SK-N-SH (cell line): ENCODE data around the gene HAUS7. TPM values are rescaled to one million over a fixed set of nuclear protein-coding genes. Genes with fewer than 3 reads are reported as not detected.

Experiments
- CTCF ChIA-PET: fragments of 300-600, 350-600 bp; formaldehyde crosslinking; extraction: SDS; loops from one replicate; lab custom pipeline; 2021; lab: Yijun Ruan, JAX
- POLR2A ChIA-PET: fragments of 350-600 bp; sonication (Branson Sonifier 250); formaldehyde crosslinking; extraction: SDS; loops from one replicate; lab custom pipeline; 2020; ENCODE audit warnings: antibody characterized with exemption, inconsistent platforms; lab: Yijun Ruan, JAX
- DNase-seq: peaks from one replicate; pipeline ENCODE4 v3.0.0; 2012
- H2AFZ ChIP-seq: fragments of 200-600 bp; sonication (generic); 2 replicates; pipeline ENCODE4 v1.8.1; 2016; ENCODE audit warnings: antibody characterized with exemption, mild to moderate bottlenecking, low read depth
- H3F3A ChIP-seq: fragments of 200-600 bp; sonication (generic); replicated peaks from 2 replicates; pipeline ENCODE3; 2016; ENCODE audit warnings: antibody characterized with exemption, mild to moderate bottlenecking; ENCODE audit not compliant: insufficient read depth
- H3K27ac ChIP-seq, 2 experiments: fragments of 200-500 bp in 1 of 2; fragments of 200-600 bp in 1 of 2; sonication (Bioruptor generic) in 1 of 2; sonication (generic), shearing (Covaris generic) in 1 of 2; 2 replicates each; pipeline versions ENCODE4 v1.5.1 to v1.6.1; 2014 to 2016; ENCODE audit warnings: low read depth in 2 of 2, inconsistent platforms in 1 of 2, low read length in 1 of 2, mild to moderate bottlenecking in 1 of 2, mixed read lengths in 1 of 2
- H3K27me3 ChIP-seq: fragments of 200-600 bp; sonication (generic), shearing (Covaris generic); 2 replicates; pipeline ENCODE4 v1.6.1; 2016; ENCODE audit warnings: mixed run types; ENCODE audit not compliant: insufficient read depth
- H3K36me3 ChIP-seq, 2 experiments: fragments of 200-500 bp in 1 of 2; fragments of 200-600 bp in 1 of 2; sonication (Bioruptor generic) in 1 of 2; sonication (generic) in 1 of 2; replicated peaks in 1 of 2; 2 replicates each; pipeline versions ENCODE3 to v1.5.1; 2014 to 2016; ENCODE audit warnings: low read length in 1 of 2, mild to moderate bottlenecking in 1 of 2; ENCODE audit not compliant: insufficient read depth in 2 of 2, control insufficient read depth in 1 of 2
- H3K4me1 ChIP-seq, 2 experiments: fragments of 200-500 bp in 1 of 2; fragments of 200-600 bp in 1 of 2; sonication (Bioruptor generic) in 1 of 2; sonication (generic), shearing (Covaris generic) in 1 of 2; 2 replicates each; pipeline versions ENCODE4 v1.5.1 to v1.6.1; 2014 to 2016; ENCODE audit warnings: low read depth in 1 of 2, low read length in 1 of 2, mixed run types in 1 of 2; ENCODE audit not compliant: insufficient read depth in 2 of 2, control insufficient read depth in 1 of 2
- H3K4me2 ChIP-seq: fragments of 200-600 bp; sonication (generic), shearing (Covaris generic); 2 replicates; pipeline ENCODE4 v1.6.1; 2017; ENCODE audit warnings: mixed run types
- H3K4me3 ChIP-seq, 2 experiments: fragments of 200-500 bp in 1 of 2; fragments of 200-600 bp in 1 of 2; sonication (Bioruptor generic) in 1 of 2; sonication (generic), shearing (Covaris generic) in 1 of 2; 2 replicates each; pipeline versions ENCODE4 v1.5.1 to v1.8.1; 2014 to 2016; ENCODE audit warnings: low read depth in 2 of 2, inconsistent platforms in 1 of 2, low read length in 1 of 2, mild to moderate bottlenecking in 1 of 2, mixed read lengths in 1 of 2, moderate library complexity in 1 of 2
- H3K79me2 ChIP-seq: fragments of 200-600 bp; sonication (generic); 2 replicates; pipeline ENCODE4 v1.8.1; 2017; ENCODE audit warnings: mild to moderate bottlenecking; ENCODE audit not compliant: insufficient read depth
- H3K9ac ChIP-seq: fragments of 200-600 bp; sonication (generic); 2 replicates; pipeline ENCODE4 v1.6.1; 2017; ENCODE audit warnings: mixed run types
- H3K9me2 ChIP-seq: fragments of 200-600 bp; sonication (generic); 2 replicates; pipeline ENCODE4 v1.6.1; 2017; ENCODE audit warnings: mixed run types
- H3K9me3 ChIP-seq: fragments of 200-600 bp; sonication (generic); 2 replicates; pipeline ENCODE4 v1.6.1; 2017; ENCODE audit warnings: mixed run types, mild to moderate bottlenecking, moderate library complexity
- H4K20me1 ChIP-seq: fragments of 200-600 bp; sonication (generic); 2 replicates; pipeline ENCODE4 v1.6.1; 2017; ENCODE audit warnings: mild to moderate bottlenecking, mixed run types; ENCODE audit not compliant: insufficient read depth
- FOXM1 ChIP-seq: IDR thresholded peaks from 2 replicates; pipeline ENCODE4 v1.4.0; 2012; ENCODE audit warnings: low read depth, mild to moderate bottlenecking
- GABPA ChIP-seq: IDR thresholded peaks from 2 replicates; pipeline ENCODE4 v1.4.0; 2012; ENCODE audit warnings: low read depth, mild to moderate bottlenecking
- RAD21 ChIP-seq: IDR thresholded peaks from 2 replicates; pipeline ENCODE4 v1.6.1; 2012; ENCODE audit warnings: mild to moderate bottlenecking, low read length
- RCOR1 ChIP-seq: fragments of 150-350 bp; IDR thresholded peaks from 2 replicates; pipeline ENCODE4 v1.6.1; 2017; ENCODE audit warnings: antibody characterized with exemption, low read length
- REST ChIP-seq: IDR thresholded peaks from 2 replicates; pipeline ENCODE4 v1.6.1; 2012; ENCODE audit warnings: mild to moderate bottlenecking, low read depth, low read length, moderate library complexity
- RXRA ChIP-seq: IDR thresholded peaks from 2 replicates; pipeline ENCODE4 v1.4.0; 2012; ENCODE audit warnings: low read depth, mild to moderate bottlenecking, borderline replicate concordance
- SIN3A ChIP-seq: IDR thresholded peaks from 2 replicates; pipeline ENCODE4 v1.6.1; 2012; ENCODE audit warnings: low read depth, mild to moderate bottlenecking, low read length, moderate library complexity, borderline replicate concordance
- WGBS: methylation state at CpG from one replicate; pipeline ENCODE4 v1.1.6; 2017; ENCODE audit warnings: low lambda C conversion rate; 5-methylcytosine and 5-hydroxymethylcytosine counted together
- polyA plus RNA-seq, 3 experiments: library from polyadenylated mRNA; depleted of rRNA; stranded (reverse); fragments of >200 nt; gene quantifications; 2 replicates each; pipeline ENCODE4 v1.2.3, GENCODE V29; 2012
- TF ChIP-seq, protein P1 (sequence below): fragments of 150-350 bp; IDR thresholded peaks from 2 replicates; pipeline ENCODE4 v1.6.1; 2016; ENCODE audit warnings: mild to moderate bottlenecking, low read depth, low read length

The HAUS7 gene
- polyA plus RNA-seq, 1 of the 3 experiments (the other 2 are of a cell fraction): 39.7 TPM

GRCh38 chrX:153491918-153492317 is 21.5 kb upstream of the HAUS7 start (continued):
- no peak for TF ChIP-seq REST
- no peak for TF ChIP-seq RAD21
- TF ChIP-seq GABPA: no peak
- no peak for TF ChIP-seq SIN3A
- no peak for TF ChIP-seq RCOR1
- TF ChIP-seq FOXM1: no peak
- TF ChIP-seq, protein P1, sequence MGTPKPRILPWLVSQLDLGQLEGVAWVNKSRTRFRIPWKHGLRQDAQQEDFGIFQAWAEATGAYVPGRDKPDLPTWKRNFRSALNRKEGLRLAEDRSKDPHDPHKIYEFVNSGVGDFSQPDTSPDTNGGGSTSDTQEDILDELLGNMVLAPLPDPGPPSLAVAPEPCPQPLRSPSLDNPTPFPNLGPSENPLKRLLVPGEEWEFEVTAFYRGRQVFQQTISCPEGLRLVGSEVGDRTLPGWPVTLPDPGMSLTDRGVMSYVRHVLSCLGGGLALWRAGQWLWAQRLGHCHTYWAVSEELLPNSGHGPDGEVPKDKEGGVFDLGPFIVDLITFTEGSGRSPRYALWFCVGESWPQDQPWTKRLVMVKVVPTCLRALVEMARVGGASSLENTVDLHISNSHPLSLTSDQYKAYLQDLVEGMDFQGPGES: no peak

- Histone ChIP-seq H3K27me3 (no peaks in the 10 kb centered on the region), H3K4me1 (peaks cover 8 to 66% of the 10 kb centered on the region in 2 experiments; a peak in 2 of 4 replicates), H3K79me2 (no peaks in the 10 kb centered on the region), H3K9ac (no peak overlapping the region), H4K20me1 (no peaks in the 10 kb centered on the region), H3K4me2 (peak overlapping the region; percentile 28; the same call in 1 of the 2 replicates), H3K9me2 (no peaks in the 10 kb centered on the region), H3K27ac (peak overlapping the region in 1 of 2 experiments; percentile 77; a peak in 2 of 4 replicates), H3K4me3 (no peak overlapping the region), H2AFZ (0 out of 2 replicates have a peak overlapping the region, but pooled peaks have one; percentile 65), H3F3A (peaks cover 5% of the 10 kb centered on the region), H3K36me3 (no peaks in the 10 kb centered on the region), H3K9me3 (no peaks in the 10 kb centered on the region)
- WGBS: 67% methylated on average over 6 of the region's 10 CpGs
- ChIA-PET CTCF (interaction anchor here (1.5 to 7.0 kb wide), 5 partner anchors 11 to 31 kb away, joined by 3 to 70 read pairs (median 13); partner anchors contain the start of gene HAUS7), POLR2A (interaction anchor here (0.6 to 2.4 kb wide), 4 partner anchors 14 to 400 kb away, joined by 3 to 13 read pairs (median 3); no protein-coding TSS in a partner anchor)
- TF ChIP-seq RXRA: no peak
- DNase-seq: peak; percentile 66
Measured at GRCh38 chrX:153491351-153491914, 21.1 kb upstream of the HAUS7 start.
